GM23338 (cell line): Measurements from ENCODE around the gene CXCR5. TPM values are rescaled to one million over a fixed set of nuclear protein-coding genes. Genes with fewer than 3 reads are reported as not detected.

ENCODE experiments used
- ATAC-seq: fragments of 200-7000 bp; cut with Tn5 transposase; 3 replicates; pipeline ENCODE4 v1.9.1; 2020
- DNase-seq: peaks from one replicate; pipeline ENCODE4 v3.0.0-alpha.2; 2015; ENCODE audit warnings: low spot score
- H2AFZ ChIP-seq: fragments of 200-600 bp; sonication (generic); 2 replicates; pipeline ENCODE4 v1.8.0; 2016; ENCODE audit warnings: antibody characterized with exemption, mild to moderate bottlenecking, moderate library complexity
- H3F3A ChIP-seq: fragments of 200-600 bp; sonication (generic); replicated peaks from 2 replicates; pipeline ENCODE4 v1.8.0; 2017; ENCODE audit warnings: antibody characterized with exemption, mixed run types, low read depth
- H3K27ac ChIP-seq: fragments of 200-600 bp; sonication (generic); 2 replicates; pipeline ENCODE4 v1.6.1; 2016; ENCODE audit warnings: low read depth
- H3K27me3 ChIP-seq: fragments of 200-600 bp; sonication (generic); 2 replicates; pipeline ENCODE4 v1.8.0; 2016; ENCODE audit warnings: mild to moderate bottlenecking, mixed run types, moderate library complexity; ENCODE audit not compliant: insufficient read depth
- H3K36me3 ChIP-seq: fragments of 200-600 bp; sonication (generic); 2 replicates; pipeline ENCODE4 v1.8.0; 2016; ENCODE audit warnings: mild to moderate bottlenecking; ENCODE audit not compliant: insufficient read depth
- H3K4me1 ChIP-seq: fragments of 200-600 bp; sonication (generic); 2 replicates; pipeline ENCODE4 v1.8.0; 2016; ENCODE audit warnings: mild to moderate bottlenecking, moderate library complexity; ENCODE audit not compliant: insufficient read depth
- H3K4me2 ChIP-seq: fragments of 200-600 bp; sonication (generic); 2 replicates; pipeline ENCODE4 v1.7.1; 2017; ENCODE audit warnings: mixed run types
- H3K4me3 ChIP-seq: fragments of 200-600 bp; sonication (generic); 2 replicates; pipeline ENCODE4 v1.6.1; 2016; ENCODE audit warnings: mixed run types
- H3K79me2 ChIP-seq: fragments of 200-600 bp; sonication (generic); replicated peaks from 2 replicates; pipeline ENCODE4 v1.8.0; 2017; ENCODE audit warnings: mild to moderate bottlenecking; ENCODE audit not compliant: insufficient read depth
- H3K9me2 ChIP-seq: fragments of 200-600 bp; sonication (generic); 2 replicates; pipeline ENCODE4 v1.8.0; 2017; ENCODE audit not compliant: insufficient read depth
- H4K20me1 ChIP-seq: fragments of 200-600 bp; sonication (generic); replicated peaks from 2 replicates; pipeline ENCODE4 v1.8.0; 2017; ENCODE audit warnings: mild to moderate bottlenecking; ENCODE audit not compliant: insufficient read depth
- H3K27ac Mint-ChIP-seq: 2 replicates; pipeline ENCODE4 v1.8.0; 2020; ENCODE audit warnings: inconsistent platforms, mild to moderate bottlenecking, moderate library complexity, mixed read lengths
- H3K27me3 Mint-ChIP-seq: 3 replicates; pipeline ENCODE4 v1.8.0; 2022; ENCODE audit warnings: low read depth, mild to moderate bottlenecking, moderate library complexity, mixed read lengths, inconsistent platforms; ENCODE audit not compliant: insufficient read depth, poor library complexity
- H3K36me3 Mint-ChIP-seq: 3 replicates; pipeline ENCODE4 v1.8.0; 2021; ENCODE audit warnings: low read depth, mild to moderate bottlenecking, inconsistent platforms, moderate library complexity, mixed read lengths
- H3K4me1 Mint-ChIP-seq: 3 replicates; pipeline ENCODE4 v1.8.0; 2020; ENCODE audit warnings: mild to moderate bottlenecking, inconsistent platforms, mixed read lengths
- H3K4me3 Mint-ChIP-seq: 3 replicates; pipeline ENCODE4 v1.8.0; 2021; ENCODE audit warnings: moderate library complexity, mild to moderate bottlenecking, inconsistent platforms, mixed read lengths
- H3K9me3 Mint-ChIP-seq: 3 replicates; pipeline ENCODE4 v1.8.0; 2020; ENCODE audit warnings: moderate library complexity, mild to moderate bottlenecking, inconsistent platforms, mixed read lengths
- EZH2 ChIP-seq: fragments of 200-600 bp; sonication (generic); IDR thresholded peaks from one replicate; pipeline ENCODE4 v1.8.0; 2017; ENCODE audit warnings: antibody characterized with exemption, mild to moderate bottlenecking, low read depth; ENCODE audit not compliant: unreplicated experiment
- EZH2phosphoT487 ChIP-seq: fragments of 200-600 bp; sonication (generic); IDR thresholded peaks from one replicate; pipeline ENCODE4 v1.8.1; 2018; ENCODE audit warnings: antibody characterized with exemption; ENCODE audit not compliant: unreplicated experiment
- NANOG ChIP-seq: IDR thresholded peaks from 2 replicates; pipeline ENCODE4 v1.6.1; 2016; ENCODE audit warnings: antibody characterized with exemption, borderline replicate concordance
- POLR2AphosphoS5 ChIP-seq: IDR thresholded peaks from 2 replicates; pipeline ENCODE4 v1.6.1; 2016; ENCODE audit warnings: antibody characterized with exemption, low read depth
- REST ChIP-seq: IDR thresholded peaks from one replicate; pipeline ENCODE4 v1.6.1; 2018; ENCODE audit warnings: antibody characterized with exemption; ENCODE audit not compliant: unreplicated experiment
- ZNF114 ChIP-seq: fragments of 250-450 bp; sonication (Bioruptor Pico); IDR thresholded peaks from 2 replicates; pipeline ENCODE4 v1.5.0; 2020; ENCODE audit warnings: mild to moderate bottlenecking, moderate library complexity
- polyA plus RNA-seq: library from polyadenylated mRNA; unstranded; fragments of >200 nt; fragmentation: Nextera tagmentation; extraction: Ambion mirVana; gene quantifications from 2 replicates; pipeline ENCODE4 v1.2.1, GENCODE V29; 2016
- total RNA-seq: library from RNA; depleted of rRNA; stranded (reverse); fragments of >200 nt; shearing (Covaris generic); gene quantifications from 2 replicates; pipeline ENCODE4 v1.2.3, GENCODE V29; 2014
- TF ChIP-seq, protein P1 (sequence below): IDR thresholded peaks from 2 replicates; pipeline ENCODE4 v1.6.1; 2016; ENCODE audit warnings: antibody characterized with exemption

CXCR5 gene
- total and polyA plus RNA-seq, 2 experiments from 2014 or later: 0.18 TPM; not detected in 1

DNA sequence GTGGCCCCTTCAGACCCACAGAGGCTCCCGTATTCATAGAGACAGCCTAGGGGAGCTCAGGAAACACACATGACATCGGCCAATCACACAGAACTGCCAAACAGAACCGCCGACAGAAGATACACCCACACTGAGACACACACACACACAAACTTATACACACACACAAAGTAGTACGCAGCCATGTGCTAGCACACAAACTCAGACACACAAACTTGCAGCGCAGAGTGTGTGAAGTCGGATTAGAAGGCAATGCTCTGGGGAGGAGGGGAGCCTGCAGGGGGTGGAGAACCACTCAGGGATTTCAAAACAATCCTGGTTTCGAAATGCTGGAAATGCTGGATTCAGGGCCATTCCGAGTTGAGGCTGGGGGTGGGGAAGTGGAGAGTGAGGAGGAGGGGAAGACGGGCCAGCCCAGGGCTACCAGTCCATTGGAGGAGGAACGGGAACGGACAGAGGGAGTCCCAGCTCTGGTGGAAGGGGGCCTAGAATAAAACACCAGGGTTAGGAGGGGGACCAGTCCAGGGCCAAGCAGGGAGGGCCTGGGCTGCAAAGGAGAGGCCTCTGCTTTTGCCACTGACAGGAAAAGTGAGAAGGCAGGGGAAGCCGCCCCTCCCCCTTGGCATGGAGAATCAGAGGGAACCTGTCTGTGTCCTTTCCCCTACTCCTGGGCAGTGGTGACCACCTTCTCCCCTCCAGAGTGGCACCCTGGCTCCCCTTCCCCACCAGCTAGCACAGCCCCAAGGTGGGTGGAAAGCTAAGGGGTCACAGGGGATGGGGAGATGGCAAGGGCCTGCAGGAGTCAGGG lies 37.6 kb downstream of the CXCR5 start (continued):
- TF ChIP-seq REST (no peak), EZH2 (no peak), EZH2phosphoT487 (no peak), NANOG (no peak)

GRCh38 chr11:118921929-118922744 lies 38.4 kb downstream of the CXCR5 start:
- H3K4me3 Mint-ChIP-seq: peak overlapping the region; percentile 53
- H3K4me1 ChIP-seq: peaks cover 80% of the 10 kb centered on the region

More at GRCh38 chr11:118921929-118922744, 38.4 kb downstream of the CXCR5 start:
- peaks cover 78% of the 10 kb centered on the region for H3K79me2 ChIP-seq
- peak overlapping the region; percentile 98 for H3K4me3 ChIP-seq
- peak overlapping the region; percentile 99 for H3K4me2 ChIP-seq
- no peaks in the 10 kb centered on the region for H3K9me2 ChIP-seq
- Mint-ChIP-seq H3K4me1 (peaks cover 71% of the 10 kb centered on the region), H3K27me3 (peaks cover 32% of the 10 kb centered on the region), H3K27ac (no peak overlapping the region), H3K9me3 (no peaks in the 10 kb centered on the region), H3K36me3 (peaks cover 8% of the 10 kb centered on the region)
- no peak overlapping the region for H2AFZ ChIP-seq
- TF ChIP-seq POLR2AphosphoS5 (0 out of 2 replicates have a peak, but pooled peaks have one; percentile 26), ZNF114 (CRISPR knock-in tag) (no peak), REST (no peak)
- TF ChIP-seq, protein P1, sequence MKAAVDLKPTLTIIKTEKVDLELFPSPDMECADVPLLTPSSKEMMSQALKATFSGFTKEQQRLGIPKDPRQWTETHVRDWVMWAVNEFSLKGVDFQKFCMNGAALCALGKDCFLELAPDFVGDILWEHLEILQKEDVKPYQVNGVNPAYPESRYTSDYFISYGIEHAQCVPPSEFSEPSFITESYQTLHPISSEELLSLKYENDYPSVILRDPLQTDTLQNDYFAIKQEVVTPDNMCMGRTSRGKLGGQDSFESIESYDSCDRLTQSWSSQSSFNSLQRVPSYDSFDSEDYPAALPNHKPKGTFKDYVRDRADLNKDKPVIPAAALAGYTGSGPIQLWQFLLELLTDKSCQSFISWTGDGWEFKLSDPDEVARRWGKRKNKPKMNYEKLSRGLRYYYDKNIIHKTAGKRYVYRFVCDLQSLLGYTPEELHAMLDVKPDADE: peak; percentile 56; the same call in 1 of the 2 replicates
- H4K20me1 ChIP-seq: peaks cover 16% of the 10 kb centered on the region
- no peaks in the 10 kb centered on the region for H3K36me3 ChIP-seq
- peak overlapping the region; percentile 88 for H3K27ac ChIP-seq
- ATAC-seq (peak; percentile 26), DNase-seq (peak; percentile 88)
- peaks cover 18% of the 10 kb centered on the region for H3F3A ChIP-seq
- peaks cover 6% of the 10 kb centered on the region for H3K27me3 ChIP-seq
